Measurements from ENCODE around the gene MZT1. TPM values are rescaled to one million over a fixed set of nuclear protein-coding genes. Genes with fewer than 3 reads are reported as not detected.

Gene MZT1, protein sequence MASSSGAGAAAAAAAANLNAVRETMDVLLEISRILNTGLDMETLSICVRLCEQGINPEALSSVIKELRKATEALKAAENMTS
- total RNA-seq = 8.3 and 10.0 TPM in 2 replicates

- peak; percentile 98 for DNase-seq (ENCODE audit: insufficient read length, low spot score, missing footprints)
- Histone ChIP-seq H4K20me1 (ENCODE audit: insufficient read depth, low read length) (no peaks in the 10 kb centered on the region), H3K27ac (ENCODE audit: low read depth, low read length) (peak within 1 kb of the TSS; percentile 50), H2AFZ (ENCODE audit: low read length) (peak within 1 kb of the TSS; percentile 94), H3K36me3 (ENCODE audit: insufficient read depth, low read length) (no peaks in the 10 kb centered on the region), H3K79me2 (ENCODE audit: insufficient read depth, low read length) (peaks cover 84% of the 10 kb centered on the region), H3K9me3 (ENCODE audit: low read depth, low read length) (no peaks in the 10 kb centered on the region), H3K4me3 (ENCODE audit: insufficient read depth, low read length) (peak within 1 kb of the TSS; percentile 84), H3K27me3 (ENCODE audit: insufficient read depth, low read length) (no peaks in the 10 kb centered on the region), H3K4me1 (ENCODE audit: insufficient read depth, low read length) (peaks cover 24% of the 10 kb centered on the region), H3K4me2 (ENCODE audit: insufficient read depth, low read length) (peak within 1 kb of the TSS; percentile 97)
- TF ChIP-seq, protein P1, sequence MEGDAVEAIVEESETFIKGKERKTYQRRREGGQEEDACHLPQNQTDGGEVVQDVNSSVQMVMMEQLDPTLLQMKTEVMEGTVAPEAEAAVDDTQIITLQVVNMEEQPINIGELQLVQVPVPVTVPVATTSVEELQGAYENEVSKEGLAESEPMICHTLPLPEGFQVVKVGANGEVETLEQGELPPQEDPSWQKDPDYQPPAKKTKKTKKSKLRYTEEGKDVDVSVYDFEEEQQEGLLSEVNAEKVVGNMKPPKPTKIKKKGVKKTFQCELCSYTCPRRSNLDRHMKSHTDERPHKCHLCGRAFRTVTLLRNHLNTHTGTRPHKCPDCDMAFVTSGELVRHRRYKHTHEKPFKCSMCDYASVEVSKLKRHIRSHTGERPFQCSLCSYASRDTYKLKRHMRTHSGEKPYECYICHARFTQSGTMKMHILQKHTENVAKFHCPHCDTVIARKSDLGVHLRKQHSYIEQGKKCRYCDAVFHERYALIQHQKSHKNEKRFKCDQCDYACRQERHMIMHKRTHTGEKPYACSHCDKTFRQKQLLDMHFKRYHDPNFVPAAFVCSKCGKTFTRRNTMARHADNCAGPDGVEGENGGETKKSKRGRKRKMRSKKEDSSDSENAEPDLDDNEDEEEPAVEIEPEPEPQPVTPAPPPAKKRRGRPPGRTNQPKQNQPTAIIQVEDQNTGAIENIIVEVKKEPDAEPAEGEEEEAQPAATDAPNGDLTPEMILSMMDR (IDR thresholded peaks at IDR 0.05; ENCODE audit: extremely low read depth, low read depth, low read length) = no peak
Observed at GRCh38 chr13:72727417-72728289, at the start of gene MZT1, which contains the start of gene BORA. Gene MZT1, minus strand, starts transcription at chr13:72727629. Its CDS starts 27 bp downstream, at chr13:72727602. Gene BORA, plus strand, starts transcription at chr13:72727923. Its CDS starts 1,018 bp downstream, at chr13:72728941.

DNA sequence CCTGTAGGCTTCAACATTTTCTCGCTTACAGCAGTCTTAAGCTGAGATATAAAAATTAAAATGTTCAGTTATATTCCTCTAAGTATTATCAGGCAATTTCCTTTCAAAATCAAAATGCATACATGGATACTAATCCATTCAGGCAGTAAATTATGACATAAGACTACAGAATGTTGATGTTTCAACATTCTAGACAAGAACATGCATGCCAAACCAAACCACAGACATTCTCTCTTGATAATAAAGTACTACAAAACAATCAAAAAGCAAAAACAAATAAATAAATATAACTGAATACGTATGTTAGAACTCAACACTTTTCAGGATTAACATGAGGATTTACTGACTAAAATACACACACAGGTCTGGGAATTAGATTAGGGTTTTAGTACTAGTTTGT is 46.6 kb upstream of the MZT1 start:
- Histone ChIP-seq H3K27me3 (ENCODE audit: insufficient read depth, low read length) (no peaks in the 10 kb centered on the region), H4K20me1 (ENCODE audit: insufficient read depth, low read length) (no peaks in the 10 kb centered on the region), H3K4me2 (ENCODE audit: insufficient read depth, low read length) (no peak overlapping the region), H3K36me3 (ENCODE audit: insufficient read depth, low read length) (peaks cover 92% of the 10 kb centered on the region), H3K4me1 (ENCODE audit: insufficient read depth, low read length) (no peaks in the 10 kb centered on the region), H2AFZ (ENCODE audit: low read length) (no peak overlapping the region), H3K4me3 (ENCODE audit: insufficient read depth, low read length) (no peak overlapping the region), H3K27ac (ENCODE audit: low read depth, low read length) (no peak overlapping the region), H3K9me3 (ENCODE audit: low read depth, low read length) (no peaks in the 10 kb centered on the region), H3K79me2 (ENCODE audit: insufficient read depth, low read length) (peaks cover 22% of the 10 kb centered on the region)
- TF ChIP-seq, protein P1 (IDR thresholded peaks at IDR 0.05; ENCODE audit: extremely low read depth, low read depth, low read length) = no peak
- DNase-seq (ENCODE audit: insufficient read length, low spot score, missing footprints) = no peak

DNA sequence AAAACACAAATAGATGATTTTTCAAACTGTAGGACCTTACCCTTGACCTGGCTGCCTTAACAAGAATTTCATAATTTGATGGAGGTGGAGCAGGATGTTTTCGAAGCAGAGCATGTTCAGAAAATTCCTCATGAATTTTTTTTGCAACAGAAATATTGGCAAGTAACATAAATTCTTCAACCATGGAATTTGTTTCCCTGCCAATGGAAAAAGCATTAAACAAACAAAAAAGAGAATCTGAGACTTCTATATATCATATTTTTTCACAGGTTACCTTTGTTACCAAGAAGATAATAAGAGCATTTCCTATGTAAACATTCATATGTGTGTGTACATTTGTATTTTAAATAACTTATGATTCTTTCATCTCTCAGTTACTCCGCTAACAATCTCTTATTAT is 36.0 kb upstream of the MZT1 start:
- peaks cover 77% of the 10 kb centered on the region for H3K36me3 ChIP-seq (ENCODE audit: insufficient read depth, low read length)
- TF ChIP-seq, protein P1 (IDR thresholded peaks at IDR 0.05; ENCODE audit: extremely low read depth, low read depth, low read length) = no peak
- DNase-seq (ENCODE audit: insufficient read length, low spot score, missing footprints) = no peak

GRCh38 chr13:72760189-72760588 is 32.8 kb upstream of the MZT1 start:
- TF ChIP-seq, protein P1 (IDR thresholded peaks at IDR 0.05; ENCODE audit: extremely low read depth, low read depth, low read length) = no peak
- H3K4me3 ChIP-seq (ENCODE audit: insufficient read depth, low read length) = no peak overlapping the region
- DNase-seq (ENCODE audit: insufficient read length, low spot score, missing footprints) = no peak
- H3K9me3 ChIP-seq (ENCODE audit: low read depth, low read length) = no peaks in the 10 kb centered on the region
- no peaks in the 10 kb centered on the region for H4K20me1 ChIP-seq (ENCODE audit: insufficient read depth, low read length)
- H3K79me2 ChIP-seq (ENCODE audit: insufficient read depth, low read length) = no peaks in the 10 kb centered on the region
- H3K27me3 ChIP-seq (ENCODE audit: insufficient read depth, low read length) = no peaks in the 10 kb centered on the region
- peaks cover 69% of the 10 kb centered on the region for H3K36me3 ChIP-seq (ENCODE audit: insufficient read depth, low read length)
- H3K27ac ChIP-seq (ENCODE audit: low read depth, low read length) = no peak overlapping the region
- H3K4me2 ChIP-seq (ENCODE audit: insufficient read depth, low read length) = no peak overlapping the region
- no peaks in the 10 kb centered on the region for H3K4me1 ChIP-seq (ENCODE audit: insufficient read depth, low read length)
- H2AFZ ChIP-seq (ENCODE audit: low read length) = no peak overlapping the region

More for the DNA sequence above, 36.0 kb upstream of the MZT1 start:
- no peak overlapping the region for H3K4me3 ChIP-seq (ENCODE audit: insufficient read depth, low read length)
- no peaks in the 10 kb centered on the region for H3K79me2 ChIP-seq (ENCODE audit: insufficient read depth, low read length)
- no peak overlapping the region for H3K27ac ChIP-seq (ENCODE audit: low read depth, low read length)
- no peaks in the 10 kb centered on the region for H3K4me1 ChIP-seq (ENCODE audit: insufficient read depth, low read length)
- H3K9me3 ChIP-seq (ENCODE audit: low read depth, low read length) = no peaks in the 10 kb centered on the region
- no peak overlapping the region for H2AFZ ChIP-seq (ENCODE audit: low read length)
- H3K4me2 ChIP-seq (ENCODE audit: insufficient read depth, low read length) = no peak overlapping the region
- no peaks in the 10 kb centered on the region for H4K20me1 ChIP-seq (ENCODE audit: insufficient read depth, low read length)
- H3K27me3 ChIP-seq (ENCODE audit: insufficient read depth, low read length) = no peaks in the 10 kb centered on the region
